Activated CD4-positive, alpha-beta memory T cell treated with anti-CD3 and anti-CD28 coated beads, Interleukin-2, amount 10 ng/mL, durations not matched to agents 7 days and 5 days (primary cell): ENCODE measurements around the gene CPPED1. TPM values are rescaled to one million over a fixed set of nuclear protein-coding genes. Genes with fewer than 3 reads are reported as not detected.

Source experiments
- CTCF ChIA-PET: fragments of 350-600 bp; sonication (Branson Sonifier 250); formaldehyde crosslinking; loops from one replicate; lab custom pipeline; 2021; ENCODE audit warnings: antibody characterized with exemption, inconsistent platforms; lab: Charles Lee
- POLR2A ChIA-PET: fragments of 350-600 bp; sonication (Branson Sonifier 250); formaldehyde crosslinking; loops from one replicate; lab custom pipeline; 2021; ENCODE audit warnings: antibody characterized with exemption; lab: Charles Lee
- DNase-seq: peaks from one replicate; pipeline ENCODE4 v3.0.0-alpha.2; 2020
- H3K27ac Mint-ChIP-seq: one replicate; pipeline ENCODE4 v1.8.0; 2021; ENCODE audit warnings: mild to moderate bottlenecking, mixed read lengths
- H3K27me3 Mint-ChIP-seq: one replicate; pipeline ENCODE4 v1.8.0; 2021; ENCODE audit warnings: mixed read lengths
- H3K36me3 Mint-ChIP-seq: one replicate; pipeline ENCODE4 v1.8.0; 2021; ENCODE audit warnings: low read depth, mixed read lengths
- H3K4me1 Mint-ChIP-seq: one replicate; pipeline ENCODE4 v1.8.0; 2021; ENCODE audit warnings: mixed read lengths
- H3K4me3 Mint-ChIP-seq: one replicate; pipeline ENCODE4 v1.8.0; 2021; ENCODE audit warnings: mild to moderate bottlenecking, mixed read lengths
- H3K9me3 Mint-ChIP-seq: one replicate; pipeline ENCODE4 v1.8.0; 2021; ENCODE audit warnings: mixed read lengths
- total RNA-seq, 2 experiments: library from RNA; stranded (reverse); gene quantifications; one replicate each; pipeline ENCODE4 v1.2.3, GENCODE V29; 2021

The CPPED1 gene
- total RNA-seq, 2 experiments from 2014 or later: 26.1 to 27.0 TPM

- peaks cover 2% of the 10 kb centered on the region for H3K9me3 Mint-ChIP-seq
- H3K4me3 Mint-ChIP-seq: no peak overlapping the region
- no peak for DNase-seq
- H3K27ac Mint-ChIP-seq: no peak overlapping the region
- H3K4me1 Mint-ChIP-seq: no peaks in the 10 kb centered on the region
- ChIA-PET POLR2A (no interaction called here), CTCF (interaction anchor here (0.7 kb wide), 1 partner anchor 27 kb away, joined by 5 read pairs; no protein-coding TSS in a partner anchor)
- no peaks in the 10 kb centered on the region for H3K27me3 Mint-ChIP-seq
- H3K36me3 Mint-ChIP-seq: peaks cover 28% of the 10 kb centered on the region
Measured at GRCh38 chr16:12658506-12658905, 145.2 kb downstream of the CPPED1 start.

DNA sequence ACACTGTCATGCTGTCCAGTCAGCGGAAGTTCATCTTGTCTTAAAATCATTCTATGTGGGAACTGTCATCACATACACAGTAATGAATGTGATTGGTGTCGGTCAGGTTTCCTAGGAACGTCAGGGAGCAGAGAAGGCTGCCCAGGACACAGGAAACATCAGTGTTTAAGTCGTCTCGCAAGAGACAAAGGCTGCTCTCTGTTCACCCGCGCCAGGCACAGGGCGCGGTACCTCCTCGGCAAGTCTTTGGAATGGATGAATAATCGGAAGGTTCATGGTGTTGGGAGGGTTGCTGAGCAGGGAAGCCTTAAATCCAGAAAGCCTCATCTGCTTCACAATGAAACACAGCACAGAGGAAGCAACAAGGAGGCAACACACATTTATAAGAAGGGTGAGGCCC lies 148.2 kb downstream of the CPPED1 start:
- H3K27me3 Mint-ChIP-seq: peaks cover 3% of the 10 kb centered on the region
- H3K36me3 Mint-ChIP-seq: peaks cover 11% of the 10 kb centered on the region
- POLR2A ChIA-PET: no interaction called here
- CTCF ChIA-PET: no interaction called here
- no peak overlapping the region for H3K4me3 Mint-ChIP-seq
- H3K9me3 Mint-ChIP-seq: peaks cover 2% of the 10 kb centered on the region
- no peak for DNase-seq
- H3K27ac Mint-ChIP-seq: no peak overlapping the region
- H3K4me1 Mint-ChIP-seq: no peaks in the 10 kb centered on the region

GRCh38 chr16:12653820-12654392 lies 149.8 kb downstream of the CPPED1 start:
- POLR2A ChIA-PET: no interaction called here
- H3K4me3 Mint-ChIP-seq: no peak overlapping the region
- H3K4me1 Mint-ChIP-seq: no peaks in the 10 kb centered on the region
- no peak overlapping the region for H3K27ac Mint-ChIP-seq
- peaks cover 3% of the 10 kb centered on the region for H3K27me3 Mint-ChIP-seq
- H3K9me3 Mint-ChIP-seq: peaks cover 2% of the 10 kb centered on the region
- CTCF ChIA-PET: no interaction called here
- peaks cover 4% of the 10 kb centered on the region for H3K36me3 Mint-ChIP-seq
- no peak for DNase-seq

- H3K4me3 Mint-ChIP-seq: no peak overlapping the region
- no peak for DNase-seq
- ChIA-PET CTCF (no interaction called here), POLR2A (no interaction called here)
- peaks cover 3% of the 10 kb centered on the region for H3K27me3 Mint-ChIP-seq
- peaks cover under 1% of the 10 kb centered on the region for H3K36me3 Mint-ChIP-seq
- peaks cover 7% of the 10 kb centered on the region for H3K9me3 Mint-ChIP-seq
- H3K4me1 Mint-ChIP-seq: peaks cover under 1% of the 10 kb centered on the region
- H3K27ac Mint-ChIP-seq: no peak overlapping the region
Measured at GRCh38 chr16:12652924-12653323, 150.8 kb downstream of the CPPED1 start.

DNA sequence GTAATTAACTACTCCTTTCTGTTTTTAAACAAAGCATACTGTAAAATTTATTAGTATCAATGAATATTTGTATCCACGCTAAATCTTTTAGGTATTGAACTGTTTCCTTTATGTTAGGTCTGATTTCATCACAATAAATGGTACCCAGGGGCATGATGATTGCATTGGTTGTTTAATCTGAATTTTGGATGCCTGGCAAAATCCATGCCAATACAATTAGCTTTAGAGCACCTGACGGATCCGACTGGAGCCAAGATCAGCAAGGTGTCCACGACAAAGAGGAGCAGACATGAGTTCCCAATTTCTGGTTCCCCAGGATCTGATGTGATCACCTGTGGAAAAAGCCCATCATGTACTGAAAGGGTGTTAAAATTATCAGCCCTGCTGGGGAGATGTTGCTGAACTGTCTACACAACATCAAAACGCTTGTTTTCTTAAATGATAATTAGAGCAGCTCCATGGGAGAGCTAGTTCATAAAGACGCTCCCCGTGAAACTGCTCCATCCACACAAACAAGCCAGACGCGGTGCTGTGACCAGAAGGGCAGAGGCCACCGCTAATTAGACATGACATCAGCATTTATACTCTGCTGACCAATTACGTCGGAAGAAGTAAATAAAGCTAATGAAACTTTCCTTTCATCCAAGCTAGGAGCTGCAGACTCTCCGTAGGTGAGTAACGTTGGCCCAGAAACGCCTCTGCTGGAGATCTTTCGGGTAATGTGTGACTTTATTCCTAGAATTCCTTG lies 151.7 kb downstream of the CPPED1 start:
- POLR2A ChIA-PET: no interaction called here
- H3K4me3 Mint-ChIP-seq: no peak overlapping the region
- no peak overlapping the region for H3K27ac Mint-ChIP-seq
- peaks cover 3% of the 10 kb centered on the region for H3K27me3 Mint-ChIP-seq
- H3K9me3 Mint-ChIP-seq: peaks cover 7% of the 10 kb centered on the region
- peaks cover 9% of the 10 kb centered on the region for H3K4me1 Mint-ChIP-seq
- CTCF ChIA-PET: no interaction called here
- H3K36me3 Mint-ChIP-seq: peaks cover 4% of the 10 kb centered on the region
- DNase-seq: no peak

DNA sequence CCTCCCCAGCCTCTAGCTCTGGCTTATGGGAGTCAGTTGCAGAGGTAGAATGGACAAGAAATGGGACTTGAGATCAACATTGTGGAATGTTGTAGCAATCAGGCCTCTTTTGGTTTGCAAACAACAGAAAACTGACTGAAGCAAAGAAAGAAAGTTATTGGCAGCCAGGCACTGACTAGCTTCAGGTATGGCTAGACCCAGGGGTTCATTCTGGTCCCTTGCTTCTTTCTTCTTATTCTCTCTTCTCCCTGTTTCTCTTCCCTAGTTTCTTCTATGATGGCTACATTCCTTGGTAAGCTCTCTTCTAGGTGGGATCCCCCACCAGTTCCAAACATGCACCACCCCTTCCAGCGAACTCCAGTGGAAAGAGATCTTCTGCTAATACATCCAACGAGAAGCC lies 154.3 kb downstream of the CPPED1 start:
- Mint-ChIP-seq H3K4me3 (no peak overlapping the region), H3K27me3 (peaks cover 3% of the 10 kb centered on the region), H3K4me1 (peaks cover 20% of the 10 kb centered on the region), H3K27ac (no peak overlapping the region), H3K36me3 (peaks cover 4% of the 10 kb centered on the region), H3K9me3 (peaks cover 7% of the 10 kb centered on the region)
- CTCF ChIA-PET: no interaction called here
- no peak for DNase-seq
- POLR2A ChIA-PET: no interaction called here

- DNase-seq: peak; percentile 36
- peaks cover 20% of the 10 kb centered on the region for H3K4me1 Mint-ChIP-seq
- peak overlapping the region; percentile 46 for H3K4me3 Mint-ChIP-seq
- H3K27me3 Mint-ChIP-seq: peaks cover 3% of the 10 kb centered on the region
- H3K9me3 Mint-ChIP-seq: peaks cover 9% of the 10 kb centered on the region
- ChIA-PET CTCF (interaction anchor here (1.4 kb wide), 1 partner anchor 73 kb away, joined by 3 read pairs; no protein-coding TSS in a partner anchor), POLR2A (interaction anchor here (0.8 to 1.4 kb wide), 6 partner anchors 103 to 157 kb away, joined by 3 to 5 read pairs (median 4); partner anchors contain the start of gene CPPED1)
- H3K27ac Mint-ChIP-seq: peak overlapping the region; percentile 87
- H3K36me3 Mint-ChIP-seq: peaks cover 11% of the 10 kb centered on the region
Measured at GRCh38 chr16:12646490-12647274, 157.0 kb downstream of the CPPED1 start.

GRCh38 chr16:12646098-12646489 lies 157.6 kb downstream of the CPPED1 start:
- peaks cover 9% of the 10 kb centered on the region for H3K9me3 Mint-ChIP-seq
- CTCF ChIA-PET: interaction anchor here (1.4 kb wide), 1 partner anchor 73 kb away, joined by 3 read pairs; no protein-coding TSS in a partner anchor
- peaks cover 11% of the 10 kb centered on the region for H3K36me3 Mint-ChIP-seq
- DNase-seq: no peak
- H3K4me1 Mint-ChIP-seq: peaks cover 20% of the 10 kb centered on the region
- POLR2A ChIA-PET: interaction anchor here (0.9 to 1.4 kb wide), 6 partner anchors 104 to 157 kb away, joined by 3 to 5 read pairs (median 4); partner anchors contain the start of gene CPPED1
- peaks cover 3% of the 10 kb centered on the region for H3K27me3 Mint-ChIP-seq
- H3K4me3 Mint-ChIP-seq: no peak overlapping the region
- peak overlapping the region; percentile 87 for H3K27ac Mint-ChIP-seq

GRCh38 chr16:12643034-12643455 lies 160.6 kb downstream of the CPPED1 start:
- peaks cover 11% of the 10 kb centered on the region for H3K36me3 Mint-ChIP-seq
- peaks cover 20% of the 10 kb centered on the region for H3K4me1 Mint-ChIP-seq
- CTCF ChIA-PET: no interaction called here
- DNase-seq: no peak
- H3K9me3 Mint-ChIP-seq: peaks cover 4% of the 10 kb centered on the region
- POLR2A ChIA-PET: no interaction called here
- no peak overlapping the region for H3K4me3 Mint-ChIP-seq
- no peak overlapping the region for H3K27ac Mint-ChIP-seq
- H3K27me3 Mint-ChIP-seq: no peaks in the 10 kb centered on the region

- H3K4me3 Mint-ChIP-seq: no peak overlapping the region
- H3K9me3 Mint-ChIP-seq: peaks cover 2% of the 10 kb centered on the region
- no peak for DNase-seq
- ChIA-PET POLR2A (no interaction called here), CTCF (no interaction called here)
- H3K4me1 Mint-ChIP-seq: no peaks in the 10 kb centered on the region
- H3K27me3 Mint-ChIP-seq: peaks cover 5% of the 10 kb centered on the region
- no peak overlapping the region for H3K27ac Mint-ChIP-seq
- peaks cover 7% of the 10 kb centered on the region for H3K36me3 Mint-ChIP-seq
Measured at GRCh38 chr16:12639044-12639443, 164.6 kb downstream of the CPPED1 start.

DNA sequence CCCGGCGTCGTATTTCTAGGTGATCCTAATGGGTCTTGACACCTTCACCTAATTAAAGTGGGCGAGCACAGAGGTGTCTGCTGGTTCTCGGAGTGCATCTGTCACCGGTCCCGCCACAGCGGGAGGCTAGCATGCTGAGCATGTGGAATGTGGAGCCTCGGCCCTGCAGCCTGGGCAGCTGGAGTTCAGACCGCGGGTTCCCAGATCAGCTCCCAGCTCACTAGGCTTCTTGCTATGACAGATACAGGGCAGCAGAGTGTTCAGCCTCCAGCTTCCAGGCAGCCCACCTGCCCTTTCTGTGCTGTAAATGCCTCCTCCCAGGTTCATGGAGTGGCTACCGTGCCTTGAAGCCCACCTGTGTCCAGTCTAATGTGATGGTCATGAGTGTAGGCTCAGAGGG lies 166.7 kb downstream of the CPPED1 start:
- POLR2A ChIA-PET: no interaction called here
- Mint-ChIP-seq H3K9me3 (no peaks in the 10 kb centered on the region), H3K27me3 (peaks cover 13% of the 10 kb centered on the region), H3K4me1 (no peaks in the 10 kb centered on the region), H3K4me3 (no peak overlapping the region), H3K27ac (no peak overlapping the region), H3K36me3 (no peaks in the 10 kb centered on the region)
- no peak for DNase-seq
- CTCF ChIA-PET: no interaction called here

DNA sequence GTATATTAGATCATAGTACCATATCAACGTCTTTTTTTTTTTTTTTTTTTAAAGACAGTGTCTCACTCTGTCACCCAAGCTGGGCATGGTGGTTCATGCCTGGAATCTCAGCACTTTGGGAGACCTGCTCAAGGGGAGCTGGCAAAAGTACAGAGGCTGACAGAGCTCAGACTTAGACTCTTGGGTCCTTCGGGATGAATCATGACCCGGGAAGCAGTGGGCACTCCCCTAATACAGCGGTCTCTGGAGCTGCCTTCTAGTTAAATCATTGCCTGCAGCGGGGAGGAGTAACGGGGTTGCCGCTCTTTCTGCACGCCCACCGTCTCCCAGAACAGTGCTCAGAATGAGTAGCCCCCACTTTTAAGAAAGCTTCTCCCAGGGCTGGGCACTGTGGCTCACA lies 174.4 kb downstream of the CPPED1 start:
- Mint-ChIP-seq H3K9me3 (no peaks in the 10 kb centered on the region), H3K27me3 (peaks cover 12% of the 10 kb centered on the region), H3K4me3 (no peak overlapping the region), H3K36me3 (no peaks in the 10 kb centered on the region), H3K4me1 (no peaks in the 10 kb centered on the region), H3K27ac (no peak overlapping the region)
- DNase-seq: no peak
- ChIA-PET CTCF (no interaction called here), POLR2A (no interaction called here)

- CTCF ChIA-PET: no interaction called here
Measured at GRCh38 chr16:12628536-12628935, 175.2 kb downstream of the CPPED1 start.

More at GRCh38 chr16:12628536-12628935, 175.2 kb downstream of the CPPED1 start:
- Mint-ChIP-seq H3K4me3 (no peak overlapping the region), H3K27me3 (peaks cover 5% of the 10 kb centered on the region), H3K36me3 (no peaks in the 10 kb centered on the region), H3K9me3 (no peaks in the 10 kb centered on the region), H3K4me1 (no peaks in the 10 kb centered on the region), H3K27ac (no peak overlapping the region)
- DNase-seq: no peak
- POLR2A ChIA-PET: no interaction called here
